ENCODE measurements around the gene EBF4.
A peak's percentile ranks its signal among the peaks of the same experiment; 100 is the strongest.

EBF4 gene

GRCh38 chr20:2692036-2692885 lies at the start of gene EBF4:
Gene EBF4, plus strand, starts transcription at chr20:2692780. Its CDS starts 866 bp downstream, at chr20:2693646.
- FAIRE-seq (no peak), DNase-seq (ENCODE audit: insufficient read length, low spot score) (peak; percentile 62)

DNA sequence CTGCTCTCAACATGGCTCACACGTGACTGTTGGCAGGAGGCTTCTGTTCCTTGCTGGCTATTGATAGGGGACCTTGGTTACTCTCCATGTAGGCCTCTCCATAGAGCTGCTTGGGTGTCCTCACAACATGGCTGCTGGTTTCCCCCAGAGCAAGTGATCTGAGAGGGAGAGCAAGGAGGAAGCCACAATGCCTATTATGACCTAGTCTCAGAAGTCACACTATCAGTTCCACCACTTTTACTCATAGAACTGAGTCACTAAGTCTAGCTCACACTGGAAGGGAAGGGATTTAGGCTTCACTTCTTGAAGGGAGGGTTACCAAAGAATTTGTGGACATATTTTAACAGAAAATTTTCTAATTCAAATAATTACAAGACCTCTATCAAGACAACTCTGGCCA lies 48.9 kb upstream of the EBF4 start:
- DNase-seq (ENCODE audit: insufficient read length, low spot score) (no peak), FAIRE-seq (no peak)

GRCh38 chr20:2651772-2652723 lies 40.5 kb upstream of the EBF4 start, which contains the start of gene NOP56:
Gene NOP56, plus strand, starts transcription at chr20:2652632. Its CDS starts 29 bp downstream, at chr20:2652661.
- FAIRE-seq (peak; percentile 93), DNase-seq (ENCODE audit: insufficient read length, low spot score) (peak; percentile 81)

DNA sequence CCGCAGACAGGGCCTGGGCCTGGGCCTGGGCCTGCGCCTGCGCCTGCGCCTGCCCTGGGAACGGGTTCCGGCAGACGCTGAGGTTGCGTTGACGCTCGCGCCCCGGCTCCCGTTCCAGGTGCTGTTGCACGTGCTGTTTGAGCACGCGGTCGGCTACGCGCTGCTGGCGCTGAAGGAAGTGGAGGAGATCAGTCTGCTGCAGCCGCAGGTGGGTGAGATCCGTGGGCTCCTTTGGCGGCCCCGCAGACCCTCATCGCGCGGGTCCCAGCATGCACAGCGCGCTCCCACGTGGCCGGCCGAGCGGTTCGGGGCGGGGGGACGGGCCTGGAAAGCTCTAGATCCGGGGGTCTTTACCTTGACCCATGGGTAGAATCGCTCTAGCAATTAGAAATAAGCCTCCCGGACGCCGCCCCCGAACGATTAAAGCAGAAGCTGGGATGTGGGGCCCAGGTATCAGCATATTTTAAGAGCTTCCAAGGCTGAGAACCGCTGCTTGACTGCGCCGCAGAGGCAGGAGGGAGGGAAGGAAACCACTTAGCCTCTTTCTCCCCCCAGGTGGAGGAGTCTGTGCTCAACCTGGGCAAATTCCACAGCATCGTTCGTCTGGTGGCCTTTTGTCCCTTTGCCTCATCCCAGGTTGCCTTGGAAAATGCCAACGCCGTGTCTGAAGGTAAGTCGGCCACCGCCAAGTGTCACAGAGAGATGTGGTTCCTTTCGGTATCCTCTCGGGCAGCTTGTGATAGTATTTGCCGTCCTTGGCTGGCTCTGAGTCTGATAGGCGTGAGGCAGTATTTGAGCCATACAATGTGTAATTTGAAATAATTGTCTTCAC lies 39.6 kb upstream of the EBF4 start:
- DNase-seq (ENCODE audit: insufficient read length, low spot score) = no peak

DNA sequence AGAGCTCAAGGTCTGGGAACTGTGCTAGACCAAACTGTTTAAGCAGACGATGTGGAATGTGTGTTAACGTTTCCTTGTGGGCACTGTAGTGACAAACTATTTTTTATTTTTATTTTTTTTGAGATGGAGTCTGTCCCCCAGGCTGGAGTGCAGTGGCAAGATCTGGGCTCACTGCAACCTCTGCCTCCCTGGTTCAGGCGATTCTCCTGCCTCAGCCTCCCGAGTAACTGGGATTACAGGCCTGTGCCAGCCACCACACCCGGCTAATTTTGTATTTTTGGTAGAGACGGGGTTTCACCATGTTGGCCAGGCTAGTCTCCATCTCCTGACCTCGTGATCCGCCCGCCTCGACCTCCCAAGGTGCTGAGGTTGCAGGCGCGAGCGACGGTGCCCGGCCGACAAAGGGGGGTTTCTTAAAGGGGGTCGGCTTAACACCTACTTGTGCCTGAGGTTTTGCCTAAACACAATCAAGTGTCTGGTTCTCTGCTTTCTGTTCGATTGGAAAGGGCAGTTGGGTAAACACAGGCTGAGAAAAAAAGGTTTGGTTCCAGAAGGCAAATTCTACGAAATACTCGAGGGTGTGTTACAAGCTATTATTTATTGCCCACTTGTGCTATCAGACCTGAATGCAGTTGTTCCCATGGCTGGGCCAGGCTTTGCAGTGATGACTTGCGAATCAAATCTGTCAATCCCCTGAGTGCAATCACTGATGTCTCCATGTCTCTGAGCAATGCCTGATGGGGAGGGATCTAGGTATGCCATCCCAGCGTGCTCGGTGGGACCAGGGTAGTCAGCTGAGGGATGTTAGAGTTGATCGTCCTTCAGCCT lies 38.8 kb upstream of the EBF4 start:
- FAIRE-seq = no peak

More for the DNA sequence above, 39.6 kb upstream of the EBF4 start:
- peak; percentile 70 for FAIRE-seq

DNA sequence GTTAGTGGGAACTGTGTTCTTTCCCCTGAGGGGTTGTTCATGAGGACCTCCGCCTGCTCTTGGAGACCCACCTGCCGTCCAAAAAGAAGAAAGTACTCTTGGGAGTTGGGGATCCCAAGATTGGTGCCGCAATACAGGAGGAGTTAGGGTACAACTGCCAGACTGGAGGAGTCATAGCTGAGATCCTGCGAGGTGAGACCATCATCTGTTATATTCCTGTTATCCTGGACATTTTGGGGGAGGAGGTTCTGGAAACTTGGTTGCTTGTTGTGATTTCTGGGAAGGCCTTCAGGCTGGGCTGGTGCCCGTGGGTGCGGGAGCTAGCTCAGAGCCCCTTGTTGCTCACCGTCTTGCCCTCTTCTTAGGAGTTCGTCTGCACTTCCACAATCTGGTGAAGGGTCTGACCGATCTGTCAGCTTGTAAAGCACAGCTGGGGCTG lies 38.2 kb upstream of the EBF4 start:
- DNase-seq (ENCODE audit: insufficient read length, low spot score) = no peak
- FAIRE-seq = no peak

More for the DNA sequence above, 38.8 kb upstream of the EBF4 start:
- no peak for DNase-seq (ENCODE audit: insufficient read length, low spot score)

- DNase-seq (ENCODE audit: insufficient read length, low spot score) (no peak), FAIRE-seq (no peak)
Measured at GRCh38 chr20:2654831-2655230, 37.7 kb upstream of the EBF4 start.

DNA sequence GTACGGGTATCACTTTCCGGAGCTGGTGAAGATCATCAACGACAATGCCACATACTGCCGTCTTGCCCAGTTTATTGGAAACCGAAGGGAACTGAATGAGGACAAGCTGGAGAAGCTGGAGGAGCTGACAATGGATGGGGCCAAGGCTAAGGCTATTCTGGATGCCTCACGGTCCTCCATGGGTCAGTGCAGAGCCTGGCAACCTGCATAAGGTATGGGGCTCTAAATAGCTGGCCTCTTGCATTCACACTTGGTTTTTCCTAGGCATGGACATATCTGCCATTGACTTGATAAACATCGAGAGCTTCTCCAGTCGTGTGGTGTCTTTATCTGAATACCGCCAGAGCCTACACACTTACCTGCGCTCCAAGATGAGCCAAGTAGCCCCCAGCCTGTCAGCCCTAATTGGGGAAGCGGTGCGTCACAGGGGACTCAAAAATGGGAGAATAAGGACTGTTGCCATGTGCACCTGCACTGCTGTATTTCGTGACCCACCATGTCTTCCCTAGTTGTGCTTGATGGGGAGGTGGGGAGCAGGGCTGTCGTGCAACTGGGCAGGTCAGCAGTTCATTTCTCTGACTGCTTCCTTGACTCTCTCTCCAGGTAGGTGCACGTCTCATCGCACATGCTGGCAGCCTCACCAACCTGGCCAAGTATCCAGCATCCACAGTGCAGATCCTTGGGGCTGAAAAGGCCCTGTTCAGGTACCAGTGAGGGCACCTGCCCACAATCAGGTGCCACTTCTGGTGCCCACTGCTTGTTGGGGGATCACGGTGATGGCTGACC lies 37.1 kb upstream of the EBF4 start:
- no peak for DNase-seq (ENCODE audit: insufficient read length, low spot score)
- no peak for FAIRE-seq

DNA sequence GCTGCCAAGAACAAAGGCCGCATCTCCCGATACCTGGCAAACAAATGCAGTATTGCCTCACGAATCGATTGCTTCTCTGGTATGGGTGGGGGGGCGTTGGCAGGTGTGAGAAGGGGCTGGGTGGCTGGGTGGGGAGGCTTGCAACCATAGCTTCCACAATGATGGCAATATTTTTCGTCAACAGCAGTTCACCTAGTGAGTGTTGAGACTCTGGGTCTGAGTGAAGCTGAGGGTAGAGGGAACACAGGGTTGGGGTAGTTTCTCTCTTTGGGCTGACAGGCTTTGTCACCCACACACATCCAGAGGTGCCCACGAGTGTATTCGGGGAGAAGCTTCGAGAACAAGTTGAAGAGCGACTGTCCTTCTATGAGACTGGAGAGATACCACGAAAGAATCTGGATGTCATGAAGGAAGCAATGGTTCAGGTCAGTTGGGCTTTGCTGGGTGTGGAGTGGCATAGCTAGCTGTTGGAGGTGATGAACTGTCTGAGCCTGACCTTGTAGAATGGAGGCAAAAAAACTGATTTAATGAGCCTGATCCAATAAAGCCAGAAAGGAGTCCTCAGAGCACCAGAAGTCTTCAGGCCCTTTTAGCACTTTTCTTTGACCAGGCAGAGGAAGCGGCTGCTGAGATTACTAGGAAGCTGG lies 36.0 kb upstream of the EBF4 start:
- DNase-seq (ENCODE audit: insufficient read length, low spot score) (no peak), FAIRE-seq (no peak)

DNA sequence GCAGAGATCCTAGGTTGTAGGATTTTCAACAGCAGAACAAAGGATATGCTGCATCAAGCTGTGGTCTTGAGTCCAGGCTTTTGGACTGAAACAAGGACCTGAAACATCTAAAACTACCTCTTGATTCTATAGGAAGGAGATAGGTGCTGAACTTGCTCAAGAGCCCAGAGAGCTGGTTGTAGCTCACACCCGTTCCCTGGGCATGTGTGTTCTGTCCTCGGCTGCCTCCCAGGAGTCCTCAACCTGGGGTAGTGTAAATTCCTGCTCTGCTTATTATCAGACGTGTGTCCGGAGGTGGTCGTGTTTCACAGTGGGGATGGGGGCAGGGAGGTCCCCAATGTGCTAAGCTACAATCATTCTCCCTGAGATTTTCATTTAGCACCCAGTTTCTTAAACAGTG lies 35.3 kb upstream of the EBF4 start:
- DNase-seq (ENCODE audit: insufficient read length, low spot score) (no peak), FAIRE-seq (no peak)

GRCh38 chr20:2657674-2658073 lies 34.9 kb upstream of the EBF4 start:
- no peak for DNase-seq (ENCODE audit: insufficient read length, low spot score)
- FAIRE-seq = no peak

DNA sequence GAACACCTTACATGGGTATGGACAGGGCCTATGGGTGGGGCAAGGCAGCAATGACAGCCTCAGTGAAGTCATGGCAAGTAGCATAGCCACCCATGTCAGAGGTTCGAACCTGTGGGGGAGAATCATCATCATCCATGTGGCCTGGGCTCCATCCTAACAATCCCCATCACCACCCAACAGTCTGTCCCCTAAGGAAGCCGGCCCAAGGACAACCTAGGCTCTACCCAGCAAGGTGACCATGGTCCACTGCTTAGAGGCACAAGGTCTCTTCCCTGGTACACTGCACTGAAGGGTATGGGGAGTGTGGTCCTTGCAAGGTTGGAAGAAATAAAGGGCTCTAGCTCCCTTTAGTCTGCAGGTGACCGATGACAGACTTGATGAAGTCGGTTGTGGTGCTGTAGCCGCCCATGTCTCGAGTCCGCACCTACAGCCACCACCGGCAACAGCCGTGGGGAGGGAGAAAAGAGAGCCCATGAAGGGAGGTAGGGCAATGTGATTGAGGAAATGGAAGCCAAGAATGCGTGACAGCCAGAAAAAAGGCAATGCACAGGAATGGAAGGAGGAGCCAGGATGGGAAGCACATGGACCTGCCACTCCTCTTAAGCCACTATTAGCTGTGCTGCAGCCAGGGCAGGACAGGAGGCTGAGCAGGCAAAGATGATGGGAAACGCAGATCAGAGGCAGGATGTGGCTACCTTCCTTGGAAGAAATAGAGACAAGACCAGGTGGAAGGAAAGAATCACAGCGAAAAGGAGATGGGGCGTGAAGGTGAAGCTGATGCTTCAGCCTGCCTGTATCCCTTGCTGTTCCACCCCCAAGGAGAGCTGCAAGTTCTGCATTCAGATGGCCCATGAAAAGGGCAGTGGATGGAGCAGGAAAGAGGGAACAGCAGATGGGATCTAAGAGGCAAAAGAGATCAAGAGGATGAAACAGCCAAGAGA lies 33.9 kb upstream of the EBF4 start:
- FAIRE-seq = no peak

GRCh38 chr20:2659547-2659946 lies 33.0 kb upstream of the EBF4 start:
- FAIRE-seq = no peak

More for the DNA sequence above, 33.9 kb upstream of the EBF4 start:
- no peak for DNase-seq (ENCODE audit: insufficient read length, low spot score)

DNA sequence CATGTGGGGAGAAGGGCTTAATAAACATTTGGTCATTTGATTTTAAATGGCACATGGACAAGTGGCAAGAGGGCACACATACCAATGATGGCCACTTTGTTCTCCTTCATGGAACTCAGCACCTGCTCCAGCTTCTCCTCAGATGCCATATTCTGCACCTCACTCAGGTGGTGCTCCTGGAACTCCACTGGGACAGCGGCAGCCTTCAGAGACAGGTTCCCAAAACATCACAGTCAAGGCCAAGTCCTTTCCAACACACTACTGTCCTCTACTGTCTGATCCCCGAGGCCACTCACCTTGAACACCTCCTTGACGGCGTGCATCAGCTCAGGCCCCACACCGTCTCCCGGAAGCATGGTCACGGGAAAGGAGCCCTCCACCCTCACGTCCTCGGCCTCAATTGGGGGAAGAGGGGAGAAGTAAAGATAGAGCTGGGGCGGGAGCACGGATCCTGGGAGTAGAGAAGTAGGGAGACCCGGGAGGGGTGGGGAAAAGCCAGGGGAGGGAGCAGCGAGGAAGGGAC lies 29.2 kb upstream of the EBF4 start:
- FAIRE-seq = no peak
- no peak for DNase-seq (ENCODE audit: insufficient read length, low spot score)

More at GRCh38 chr20:2659547-2659946, 33.0 kb upstream of the EBF4 start:
- no peak for DNase-seq (ENCODE audit: insufficient read length, low spot score)

DNA sequence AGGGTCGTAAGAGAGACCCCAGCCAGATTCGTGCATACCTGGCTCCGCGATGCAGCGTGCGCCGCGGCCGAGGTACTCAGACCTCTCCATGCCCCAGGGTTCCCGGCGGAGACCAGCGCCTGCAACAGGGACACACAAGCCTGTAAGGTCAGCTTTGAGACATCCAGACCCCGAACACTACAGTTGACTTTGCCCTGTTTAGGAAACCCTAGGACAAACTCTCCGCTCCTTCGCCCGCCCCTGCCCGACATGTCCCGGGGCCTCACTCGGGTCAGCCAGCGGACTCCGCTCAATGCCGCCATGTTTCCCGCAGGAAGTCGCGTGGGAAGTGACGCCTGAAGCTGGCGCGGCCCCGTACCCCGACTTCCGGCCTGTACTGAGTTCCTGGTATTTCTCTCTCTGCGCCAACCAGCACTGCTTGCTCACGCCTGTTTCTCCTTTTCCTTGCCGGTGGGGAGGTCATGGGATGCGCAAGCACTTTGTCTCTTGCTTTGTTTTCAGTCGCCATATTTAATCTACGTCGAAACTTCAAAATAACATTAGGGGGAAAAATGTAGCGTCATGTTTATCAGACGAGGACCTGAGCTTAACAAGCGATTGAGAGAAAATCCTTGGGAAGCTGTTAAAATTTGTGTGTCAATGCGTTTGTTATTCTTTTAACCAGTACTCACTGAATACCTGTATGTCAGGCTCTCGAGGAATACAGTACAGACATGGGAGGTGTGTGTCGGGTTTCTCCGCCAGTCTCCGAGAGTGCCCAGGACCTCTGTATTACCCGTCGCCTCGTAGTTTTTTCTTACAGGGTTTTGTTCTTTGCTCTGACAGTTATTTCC lies 28.5 kb upstream of the EBF4 start, which contains the start of gene IDH3B:
Gene IDH3B, minus strand, starts transcription at position 330 of the 833 bp plus-strand sequence. Its CDS starts 28 bp downstream, at position 302.
- DNase-seq (ENCODE audit: insufficient read length, low spot score) = peak; percentile 80
- FAIRE-seq = peak; percentile 94

GRCh38 chr20:2671977-2672376 lies 20.6 kb upstream of the EBF4 start:
- DNase-seq (ENCODE audit: insufficient read length, low spot score) (no peak), FAIRE-seq (no peak)

Data from GM19239 (cell line).